HG02870 (cell line): ENCODE data around the gene ATP1A3.

Experiments
- ATAC-seq: cut with Tn5 transposase; IDR thresholded peaks from one replicate; pipeline ENCODE4 v1.9.1; 2021; ENCODE audit warnings: mild to moderate bottlenecking, moderate library complexity; ENCODE audit not compliant: unreplicated experiment

Gene ATP1A3

DNA sequence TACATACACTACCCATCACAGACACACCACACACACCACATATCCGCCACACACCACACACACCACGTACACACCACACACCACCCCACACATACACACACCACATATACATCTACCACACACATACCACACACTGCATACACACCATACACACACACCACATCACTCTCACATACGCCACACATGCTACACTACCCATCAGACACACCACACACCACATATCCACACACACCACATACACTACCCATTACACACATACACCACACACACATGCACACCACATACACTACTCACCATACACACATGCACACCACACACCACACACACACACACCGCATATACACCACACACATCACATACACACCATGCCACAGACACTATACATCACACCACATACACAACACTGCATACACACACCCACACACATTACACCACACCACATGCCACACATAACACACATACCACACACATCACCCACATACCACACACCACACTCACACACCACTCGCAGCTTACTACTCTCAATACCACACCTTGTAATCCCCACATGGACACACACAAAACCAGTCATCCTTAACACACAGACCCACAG, 75.3 kb downstream of the ATP1A3 start:
- no peak for ATAC-seq

DNA sequence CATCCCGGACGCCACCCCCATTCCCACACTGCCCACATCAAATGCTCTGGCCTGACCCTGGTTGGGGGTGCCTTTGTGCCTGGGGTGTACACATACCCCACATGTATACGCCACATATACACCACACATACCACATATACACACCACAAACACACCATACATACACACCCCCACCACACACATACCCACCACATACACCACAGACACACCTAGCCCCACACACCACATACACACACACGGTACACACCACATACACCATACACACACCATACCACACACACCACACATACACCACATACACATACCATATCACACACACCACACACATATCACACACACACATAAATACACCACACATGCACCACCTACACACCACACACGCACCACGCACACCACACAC, 75.9 kb downstream of the ATP1A3 start:
- ATAC-seq = no peak

DNA sequence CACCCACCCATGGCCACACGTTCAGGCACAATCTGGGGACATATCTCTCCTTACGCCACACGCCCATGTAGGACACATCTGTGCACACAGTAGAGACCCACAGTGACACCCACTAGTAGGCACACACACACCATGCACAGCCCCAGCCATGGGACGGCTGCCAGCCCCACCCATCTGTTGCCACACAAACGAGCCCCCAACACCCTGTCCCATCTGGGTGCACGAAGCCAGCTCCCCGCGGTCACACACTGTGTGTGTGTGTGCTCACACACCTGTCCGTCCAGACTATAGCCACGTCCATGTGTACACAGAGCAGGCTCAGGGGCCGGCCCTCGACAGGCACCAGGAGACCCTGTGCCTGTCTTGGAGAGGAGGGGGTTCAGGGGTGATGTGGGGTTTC, 76.4 kb downstream of the ATP1A3 start:
- no peak for ATAC-seq
